OCI-LY1 (cell line): ENCODE measurements around the gene TTN.

ENCODE experiments used
- EZH2 ChIP-seq: fragments of 200-600 bp; sonication (generic), shearing (Covaris generic); IDR thresholded peaks from 2 replicates; pipeline ENCODE4 v1.8.0; 2017; ENCODE audit warnings: borderline replicate concordance, mixed run types, mild to moderate bottlenecking, antibody characterized with exemption, low read length, moderate library complexity, mixed read lengths
- TF ChIP-seq, protein P1 (sequence below): fragments of 200-600 bp; sonication (generic), shearing (Covaris generic); IDR thresholded peaks from 2 replicates; pipeline ENCODE4 v1.5.1; 2017; ENCODE audit warnings: mild to moderate bottlenecking, antibody characterized with exemption, low read length, moderate library complexity, mixed read lengths

DNA sequence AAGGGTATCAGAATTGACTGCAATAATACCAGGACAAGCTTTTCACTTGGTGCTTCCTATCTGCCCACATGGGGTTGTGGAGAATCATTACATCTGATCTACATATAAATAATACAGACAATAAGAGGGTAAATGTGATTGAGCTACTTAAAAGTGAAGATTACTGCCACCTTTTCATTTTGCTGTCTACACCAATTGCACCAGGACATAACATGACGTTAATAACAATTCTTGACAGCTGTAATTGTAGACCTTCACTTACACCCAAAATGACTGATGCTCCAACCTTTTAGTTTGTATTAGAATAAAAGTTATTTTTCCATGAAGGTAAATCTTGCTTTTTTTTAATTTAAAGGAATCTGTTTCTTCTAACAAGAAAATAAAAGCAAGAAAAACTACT lies 36.5 kb upstream of the TTN start:
- TF ChIP-seq, protein P1, sequence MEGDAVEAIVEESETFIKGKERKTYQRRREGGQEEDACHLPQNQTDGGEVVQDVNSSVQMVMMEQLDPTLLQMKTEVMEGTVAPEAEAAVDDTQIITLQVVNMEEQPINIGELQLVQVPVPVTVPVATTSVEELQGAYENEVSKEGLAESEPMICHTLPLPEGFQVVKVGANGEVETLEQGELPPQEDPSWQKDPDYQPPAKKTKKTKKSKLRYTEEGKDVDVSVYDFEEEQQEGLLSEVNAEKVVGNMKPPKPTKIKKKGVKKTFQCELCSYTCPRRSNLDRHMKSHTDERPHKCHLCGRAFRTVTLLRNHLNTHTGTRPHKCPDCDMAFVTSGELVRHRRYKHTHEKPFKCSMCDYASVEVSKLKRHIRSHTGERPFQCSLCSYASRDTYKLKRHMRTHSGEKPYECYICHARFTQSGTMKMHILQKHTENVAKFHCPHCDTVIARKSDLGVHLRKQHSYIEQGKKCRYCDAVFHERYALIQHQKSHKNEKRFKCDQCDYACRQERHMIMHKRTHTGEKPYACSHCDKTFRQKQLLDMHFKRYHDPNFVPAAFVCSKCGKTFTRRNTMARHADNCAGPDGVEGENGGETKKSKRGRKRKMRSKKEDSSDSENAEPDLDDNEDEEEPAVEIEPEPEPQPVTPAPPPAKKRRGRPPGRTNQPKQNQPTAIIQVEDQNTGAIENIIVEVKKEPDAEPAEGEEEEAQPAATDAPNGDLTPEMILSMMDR: no peak
- TF ChIP-seq EZH2: no peak
